Raji (cell line): ENCODE data around the gene COL13A1.

Experiments
- POLR2A ChIP-seq: IDR thresholded peaks from 2 replicates; pipeline ENCODE4 v1.6.1; 2011; ENCODE audit warnings: low read depth, low read length, control low read depth; ENCODE audit not compliant: insufficient read depth

Gene COL13A1

GRCh38 chr10:69968830-69969229 lies 167.1 kb downstream of the COL13A1 start:
- TF ChIP-seq POLR2A: no peak

- no peak for TF ChIP-seq POLR2A
Measured at GRCh38 chr10:69969977-69970376, 168.3 kb downstream of the COL13A1 start.

GRCh38 chr10:69972981-69973397 lies 171.3 kb downstream of the COL13A1 start:
- no peak for TF ChIP-seq POLR2A

GRCh38 chr10:69973678-69974077 lies 172.0 kb downstream of the COL13A1 start:
- TF ChIP-seq POLR2A: no peak

GRCh38 chr10:69974551-69975155 lies 172.9 kb downstream of the COL13A1 start:
- TF ChIP-seq POLR2A: no peak

GRCh38 chr10:69976795-69977546 lies 175.3 kb downstream of the COL13A1 start:
- TF ChIP-seq POLR2A: no peak

- no peak for TF ChIP-seq POLR2A
Measured at GRCh38 chr10:69979174-69979573, 177.5 kb downstream of the COL13A1 start.

- TF ChIP-seq POLR2A: no peak
Measured at GRCh38 chr10:69980672-69981071, 179.0 kb downstream of the COL13A1 start.

- TF ChIP-seq POLR2A: no peak
Measured at GRCh38 chr10:69988094-69988493, 186.4 kb downstream of the COL13A1 start.

- TF ChIP-seq POLR2A: no peak
Measured at GRCh38 chr10:69991151-69991550, 189.4 kb downstream of the COL13A1 start.

- no peak for TF ChIP-seq POLR2A
Measured at GRCh38 chr10:69994262-69994661, 192.6 kb downstream of the COL13A1 start.

- TF ChIP-seq POLR2A: no peak
Measured at GRCh38 chr10:69996611-69997010, 194.9 kb downstream of the COL13A1 start.

GRCh38 chr10:70000262-70000661 lies 198.6 kb downstream of the COL13A1 start:
- TF ChIP-seq POLR2A: no peak

GRCh38 chr10:70007116-70007820 lies 205.6 kb downstream of the COL13A1 start:
- TF ChIP-seq POLR2A: no peak
